Astrocyte of the cerebellum (primary cell): ENCODE results near the gene RAD23A.
A peak's percentile ranks its signal among the peaks of the same experiment; 100 is the strongest.

ENCODE experiments used
- DNase-seq: peaks from one replicate; pipeline ENCODE4 v3.0.0-alpha.2; 2011; ENCODE audit warnings: low read depth
- H3K4me3 ChIP-seq: 2 replicates; pipeline ENCODE4 v1.5.1; 2011; ENCODE audit warnings: mild to moderate bottlenecking, low read depth, low read length, moderate library complexity
- in situ Hi-C: cut with HindIII; loops from 2 replicates; pipeline ENCODE4 v1.10.0; 2017; ENCODE audit warnings: low sequenced_read_pairs
- TF ChIP-seq, protein P1 (sequence below): IDR thresholded peaks from 2 replicates; pipeline ENCODE4 v1.5.1; 2012; ENCODE audit warnings: low read length, low read depth, moderate library complexity, mild to moderate bottlenecking; ENCODE audit errors: missing control alignments

RAD23A gene

DNA sequence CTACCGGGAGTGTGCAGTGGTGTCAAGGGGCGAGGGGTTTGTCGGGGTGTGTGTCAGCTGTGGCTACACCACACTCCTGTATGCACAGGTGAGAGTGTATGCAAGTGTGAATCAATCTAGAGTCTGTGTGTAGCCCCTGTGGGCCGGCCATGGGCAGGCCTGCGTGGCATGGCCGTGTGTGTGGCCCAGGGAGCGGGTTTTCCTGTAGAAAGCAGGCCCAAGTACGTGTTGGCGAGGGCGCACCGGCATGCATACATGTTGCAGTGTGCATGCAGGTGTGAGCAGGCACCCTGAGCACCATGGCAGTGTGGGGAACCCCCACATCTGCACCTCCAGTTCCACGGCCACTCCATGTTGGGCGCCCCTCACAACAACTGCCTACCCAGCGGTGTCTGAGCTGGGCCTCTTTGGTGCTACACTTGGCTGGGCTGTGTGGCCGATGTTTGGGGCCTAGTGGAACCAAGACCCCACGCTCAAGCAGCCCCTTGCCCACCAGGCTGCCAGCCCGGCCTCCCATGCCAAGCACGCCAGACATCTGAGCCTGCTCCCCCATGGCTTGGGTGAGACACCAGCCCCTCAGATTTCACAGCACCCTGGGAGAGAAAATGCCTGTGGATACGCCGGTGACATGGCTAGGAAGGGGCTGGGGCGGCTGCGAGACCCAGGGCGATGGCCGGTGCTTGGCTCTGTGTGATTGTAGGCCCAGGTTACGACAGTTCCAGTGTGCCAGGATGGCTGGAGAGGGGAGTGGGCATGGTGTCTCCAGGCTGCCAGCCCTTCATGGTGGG is 51.7 kb downstream of the RAD23A start:
- no peak for DNase-seq
- peak overlapping the region; percentile 86 for H3K4me3 ChIP-seq
- in situ Hi-C loops: no loop called here
- TF ChIP-seq, protein P1, sequence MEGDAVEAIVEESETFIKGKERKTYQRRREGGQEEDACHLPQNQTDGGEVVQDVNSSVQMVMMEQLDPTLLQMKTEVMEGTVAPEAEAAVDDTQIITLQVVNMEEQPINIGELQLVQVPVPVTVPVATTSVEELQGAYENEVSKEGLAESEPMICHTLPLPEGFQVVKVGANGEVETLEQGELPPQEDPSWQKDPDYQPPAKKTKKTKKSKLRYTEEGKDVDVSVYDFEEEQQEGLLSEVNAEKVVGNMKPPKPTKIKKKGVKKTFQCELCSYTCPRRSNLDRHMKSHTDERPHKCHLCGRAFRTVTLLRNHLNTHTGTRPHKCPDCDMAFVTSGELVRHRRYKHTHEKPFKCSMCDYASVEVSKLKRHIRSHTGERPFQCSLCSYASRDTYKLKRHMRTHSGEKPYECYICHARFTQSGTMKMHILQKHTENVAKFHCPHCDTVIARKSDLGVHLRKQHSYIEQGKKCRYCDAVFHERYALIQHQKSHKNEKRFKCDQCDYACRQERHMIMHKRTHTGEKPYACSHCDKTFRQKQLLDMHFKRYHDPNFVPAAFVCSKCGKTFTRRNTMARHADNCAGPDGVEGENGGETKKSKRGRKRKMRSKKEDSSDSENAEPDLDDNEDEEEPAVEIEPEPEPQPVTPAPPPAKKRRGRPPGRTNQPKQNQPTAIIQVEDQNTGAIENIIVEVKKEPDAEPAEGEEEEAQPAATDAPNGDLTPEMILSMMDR: no peak

DNA sequence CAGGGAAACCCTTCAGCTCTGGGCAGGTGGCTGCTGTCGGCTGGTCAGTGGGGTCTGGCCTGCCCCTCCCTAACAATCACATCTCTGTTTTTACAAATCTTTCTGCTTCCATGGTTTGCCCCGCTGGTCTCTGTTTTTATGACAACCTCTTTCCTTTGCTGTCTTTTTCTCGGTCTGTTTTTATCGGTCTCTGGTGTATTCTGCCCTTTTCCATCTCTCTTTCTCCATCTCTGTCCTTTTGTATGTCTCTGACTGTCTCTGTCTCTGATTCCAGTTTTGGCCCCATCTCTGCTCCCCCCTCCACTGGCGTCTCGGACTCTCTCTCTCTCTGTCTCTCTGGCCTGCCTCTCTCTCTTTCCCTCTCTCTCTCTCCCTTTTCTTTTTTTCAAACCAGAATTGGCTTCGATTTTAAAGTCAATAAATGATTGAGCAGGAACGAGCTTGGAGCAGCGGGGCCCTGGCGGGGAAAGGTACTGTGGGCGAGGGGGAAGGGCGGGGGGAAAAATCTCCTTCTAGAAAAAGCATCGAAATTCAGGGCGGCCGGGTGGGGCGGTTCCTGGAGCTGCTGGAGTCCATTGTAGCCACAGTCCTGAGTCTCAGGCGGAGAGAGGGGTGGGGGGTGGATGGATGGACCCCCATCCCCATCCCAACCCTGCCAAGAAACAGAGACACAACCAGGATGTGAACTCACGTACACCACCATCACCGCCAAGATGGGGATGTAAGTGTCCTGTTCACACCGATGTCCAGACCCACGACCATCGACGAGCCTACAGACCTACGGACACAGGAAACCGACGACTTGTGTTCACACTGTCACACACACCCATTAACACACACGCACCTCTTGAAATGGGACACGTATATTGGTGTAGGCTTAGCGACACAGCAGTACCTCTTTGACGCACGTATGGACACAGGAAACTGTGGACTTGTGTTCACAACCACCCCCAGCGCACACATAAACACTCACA is 52.6 kb downstream of the RAD23A start:
- H3K4me3 ChIP-seq: peak overlapping the region; percentile 86
- no peak for DNase-seq
- TF ChIP-seq, protein P1: no peak
- in situ Hi-C loops: no loop called here

DNA sequence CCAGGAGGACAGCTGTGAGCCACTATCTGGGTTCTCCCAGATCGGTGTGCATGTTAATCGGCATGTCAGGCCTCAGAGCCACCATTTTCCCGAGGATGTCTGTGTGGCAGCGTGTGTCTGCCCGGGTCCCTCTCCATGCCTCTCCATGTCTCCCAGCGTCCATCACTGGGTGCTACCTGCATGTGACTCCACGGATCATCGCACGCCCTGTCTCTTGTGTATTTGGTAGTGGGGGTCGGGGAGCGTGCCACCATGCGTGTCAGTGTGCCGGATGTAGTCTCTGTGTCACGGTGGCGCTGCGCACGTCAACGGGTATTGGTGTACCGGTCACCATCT is 55.5 kb downstream of the RAD23A start:
- TF ChIP-seq, protein P1: no peak
- in situ Hi-C loops: no loop called here
- no peak for DNase-seq
- H3K4me3 ChIP-seq: peak overlapping the region; percentile 28

DNA sequence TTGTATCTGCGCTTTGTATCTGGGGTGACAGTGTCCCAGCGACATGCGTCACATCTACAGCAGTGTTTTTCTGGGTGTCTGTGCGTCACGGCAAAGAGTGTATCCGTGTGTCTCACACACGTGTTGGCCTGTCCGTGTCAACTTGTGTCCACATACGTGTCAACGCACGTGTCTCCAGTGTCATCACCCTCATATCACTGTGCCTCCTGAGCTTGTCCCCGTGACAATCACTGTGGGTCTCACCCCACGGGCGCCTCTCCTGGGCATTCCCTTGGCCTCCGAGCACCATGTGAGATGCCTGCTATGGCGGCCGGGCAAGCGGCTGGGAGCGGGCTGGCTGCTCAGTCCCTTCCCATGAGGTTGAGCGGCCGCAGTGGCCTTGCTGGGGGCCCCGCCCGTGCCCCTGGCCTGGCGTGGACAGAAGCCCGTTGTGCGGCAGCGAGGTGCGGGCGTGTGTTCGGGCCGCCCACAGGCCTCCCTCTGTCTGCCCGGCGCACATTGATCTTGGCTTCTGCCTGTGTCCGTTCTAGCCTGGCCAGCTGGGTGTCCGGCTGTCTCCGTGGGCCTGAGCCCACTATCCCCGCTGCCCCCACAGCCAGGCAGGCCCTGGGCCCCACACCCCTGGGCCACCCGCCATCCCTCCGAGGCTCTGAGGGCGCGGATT is 56.0 kb downstream of the RAD23A start:
- TF ChIP-seq, protein P1: no peak
- in situ Hi-C loops: no loop called here
- peak overlapping the region; percentile 28 for H3K4me3 ChIP-seq
- DNase-seq: no peak

DNA sequence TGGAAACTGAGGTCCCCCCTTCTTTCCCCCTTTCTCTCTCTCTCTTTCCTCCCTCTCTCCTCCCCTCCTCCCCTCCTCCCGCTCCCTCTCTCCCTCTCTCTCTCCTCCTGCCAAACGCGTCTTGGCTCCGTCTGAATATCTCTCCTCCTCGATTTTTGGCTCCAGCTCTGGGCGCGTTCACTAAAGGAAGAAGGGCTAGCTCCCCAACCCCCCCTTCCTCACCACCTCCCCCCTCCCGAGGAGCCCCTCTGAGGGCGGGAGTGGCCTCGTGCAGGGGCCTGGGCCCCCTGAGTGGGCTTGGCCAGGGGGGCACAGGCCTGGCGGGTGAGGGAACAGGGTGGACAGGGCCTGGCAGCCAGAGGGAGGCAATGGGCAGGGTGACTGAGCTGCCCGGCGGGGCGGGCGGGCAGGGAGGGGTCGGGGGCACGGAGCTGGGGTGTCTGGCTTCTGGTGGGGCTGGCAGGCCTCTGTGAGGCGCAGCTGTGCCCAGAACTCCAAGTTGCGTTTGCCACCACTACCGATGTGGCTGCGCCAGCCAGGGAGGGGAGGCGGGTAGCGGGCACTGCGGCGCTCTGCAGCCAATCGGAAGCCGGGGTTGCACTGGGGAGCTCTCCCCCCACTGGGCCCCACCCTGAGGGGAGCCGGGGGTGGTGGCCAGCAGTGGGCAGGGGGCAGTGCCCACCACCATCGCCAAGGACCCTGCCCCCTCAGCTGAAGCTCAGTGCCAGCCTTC is 56.7 kb downstream of the RAD23A start:
- peak overlapping the region; percentile 28 for H3K4me3 ChIP-seq

More for the DNA sequence above, 56.7 kb downstream of the RAD23A start:
- in situ Hi-C loops: no loop called here
- DNase-seq: no peak
- TF ChIP-seq, protein P1: no peak
